HepG2 (cell line): ENCODE data around the gene MACROH2A1. TPM values are rescaled to one million over a fixed set of nuclear protein-coding genes. Genes with fewer than 3 reads are reported as not detected.

Experiments used
- ATAC-seq: fragments of 200-7000 bp; cut with Tn5 transposase; 3 replicates; pipeline ENCODE4 v1.9.1; 2020; ENCODE audit warnings: mild to moderate bottlenecking, moderate library complexity
- BruUV-seq: library from RNA; stranded (reverse); fragments of 400-500 nt; replicated peaks from 2 replicates; lab custom pipeline; 2021; lab: Mats Ljungman, UMichigan
- CTCF ChIA-PET: fragments of 300-600 bp; formaldehyde crosslinking; extraction: SDS; loops from one replicate; lab custom pipeline; 2021; ENCODE audit warnings: low total read pairs, inconsistent platforms, low intra/inter-chr PET ratio; lab: Yijun Ruan, JAX
- POLR2A ChIA-PET: fragments of 350-600 bp; sonication (Branson Sonifier 250); formaldehyde crosslinking; loops from one replicate; lab custom pipeline; 2020; ENCODE audit warnings: antibody characterized with exemption, inconsistent platforms; lab: Yijun Ruan, JAX
- DNase-seq: peaks from one replicate; pipeline ENCODE4 v3.0.0-alpha.2; 2015; ENCODE audit warnings: low spot score
- FAIRE-seq: peaks from 3 replicates; lab custom pipeline; 2011; peaks lifted over from hg19 to GRCh38; lab: Jason Lieb, UNC
- H2AFZ ChIP-seq: one replicate; pipeline ENCODE4 v1.6.1; 2011; ENCODE audit warnings: low read length, inconsistent platforms
- H3K27ac ChIP-seq: fragments of 300-600 bp; 3 replicates; pipeline ENCODE4 v1.8.0; 2011; ENCODE audit warnings: mixed run types, mild to moderate bottlenecking, mixed read lengths, low read length, inconsistent platforms; ENCODE audit not compliant: insufficient read depth; ENCODE audit errors: extremely low read length
- H3K27me3 ChIP-seq, 2 experiments: fragments of 200-600 bp in 1 of 2; 2 replicates in 1 of 2; 3 replicates in 1 of 2; pipeline versions ENCODE4 v1.6.0 to v1.8.0; 2011; ENCODE audit warnings: low read length in 2 of 2, mild to moderate bottlenecking in 2 of 2, moderate library complexity in 2 of 2, inconsistent platforms in 1 of 2; ENCODE audit not compliant: insufficient read depth in 2 of 2, control insufficient read depth in 1 of 2
- H3K36me3 ChIP-seq, 2 experiments: fragments of 200-600 bp in 1 of 2; replicated peaks in 1 of 2; 2 replicates in 1 of 2; 3 replicates in 1 of 2; pipeline versions ENCODE4 v1.5.1 to v1.8.0; 2011; ENCODE audit warnings: low read length in 2 of 2, inconsistent platforms in 1 of 2; ENCODE audit not compliant: insufficient read depth in 2 of 2, control insufficient read depth in 1 of 2
- H3K4me1 ChIP-seq: 2 replicates; pipeline ENCODE4 v1.5.1; 2012; ENCODE audit warnings: low read length, inconsistent platforms; ENCODE audit not compliant: insufficient read depth
- H3K4me2 ChIP-seq: 2 replicates; pipeline ENCODE4 v1.6.0; 2011; ENCODE audit warnings: low read depth, low read length, inconsistent platforms
- H3K4me3 ChIP-seq, 3 experiments: fragments of 200-600 bp in 1 of 3; sonication (generic), shearing (Covaris generic) in 1 of 3; replicated peaks in 1 of 3; 2 replicates each; pipeline ENCODE4 v1.5.1; 2011 to 2016; ENCODE audit warnings: low read length in 3 of 3, inconsistent platforms in 2 of 3, low read depth in 2 of 3, mild to moderate bottlenecking in 2 of 3, control low read depth in 1 of 3, mixed read lengths in 1 of 3; ENCODE audit not compliant: insufficient read depth in 1 of 3
- H3K79me2 ChIP-seq: one replicate; pipeline ENCODE4 v1.6.1; 2011; ENCODE audit warnings: low read length, inconsistent platforms; ENCODE audit not compliant: insufficient read depth
- H3K9ac ChIP-seq: 2 replicates; pipeline ENCODE4 v1.6.0; 2011; ENCODE audit warnings: mild to moderate bottlenecking, low read depth, low read length, inconsistent platforms; ENCODE audit not compliant: insufficient read depth
- H3K9me3 ChIP-seq: 2 replicates; pipeline ENCODE4 v1.5.1; 2012; ENCODE audit warnings: mild to moderate bottlenecking, low read length
- H4K20me1 ChIP-seq: 2 replicates; pipeline ENCODE4 v1.6.0; 2011; ENCODE audit warnings: inconsistent platforms, mild to moderate bottlenecking, low read length, moderate library complexity; ENCODE audit not compliant: insufficient read depth
- HHEX ChIP-seq: IDR thresholded peaks from 2 replicates; pipeline ENCODE4 v1.6.1; 2016; ENCODE audit warnings: control low read depth
- HOXA3 ChIP-seq: sonication (generic); formaldehyde crosslinking; IDR thresholded peaks from 2 replicates; pipeline ENCODE4 v1.5.0; 2020; ENCODE audit warnings: missing genetic modification reagents
- KDM2A ChIP-seq: sonication (generic); formaldehyde crosslinking; IDR thresholded peaks from 2 replicates; pipeline ENCODE4 v1.4.0; 2020; ENCODE audit warnings: low read depth, missing genetic modification reagents, borderline replicate concordance
- NFYC ChIP-seq: IDR thresholded peaks from 2 replicates; pipeline ENCODE4 v1.6.1; 2016; ENCODE audit warnings: missing genetic modification reagents, missing compliant biosample characterization
- SMARCC2 ChIP-seq: fragments of 450-650 bp; IDR thresholded peaks from 2 replicates; pipeline ENCODE4 v1.6.1; 2017; ENCODE audit warnings: antibody characterized with exemption, mild to moderate bottlenecking
- SRSF4 ChIP-seq: fragments of 200-400 bp; formaldehyde crosslinking; IDR thresholded peaks from one replicate; pipeline ENCODE4 v1.6.1; 2018; ENCODE audit warnings: mild to moderate bottlenecking, low read depth, low read length, moderate library complexity; ENCODE audit not compliant: poor library complexity, severe bottlenecking
- ZMAT3 ChIP-seq: sonication (generic); formaldehyde crosslinking; conservative IDR thresholded peaks from 2 replicates; pipeline ENCODE4 v1.7.0; 2021; ENCODE audit warnings: missing genetic modification reagents
- ZNF235 ChIP-seq: sonication (generic); formaldehyde crosslinking; IDR thresholded peaks from 2 replicates; pipeline ENCODE4 v1.8.1; 2023; ENCODE audit warnings: mild to moderate bottlenecking, missing genetic modification reagents, borderline replicate concordance
- ZNF747 ChIP-seq: sonication (generic); formaldehyde crosslinking; IDR thresholded peaks from 2 replicates; pipeline ENCODE4 v1.8.1; 2023; ENCODE audit warnings: missing genetic modification reagents, mild to moderate bottlenecking, borderline replicate concordance
- ZSCAN29 ChIP-seq: sonication (generic); formaldehyde crosslinking; conservative IDR thresholded peaks from 2 replicates; pipeline ENCODE4 v1.4.0; 2020; ENCODE audit warnings: mild to moderate bottlenecking, missing genetic modification reagents
- WGBS: methylation state at CpG from one replicate; pipeline ENCODE4 v1.1.6; 2017; ENCODE audit warnings: low lambda C conversion rate; 5-methylcytosine and 5-hydroxymethylcytosine counted together
- in situ Hi-C: cut with HindIII; loops from 2 replicates; pipeline ENCODE4 v1.10.0; 2017; ENCODE audit warnings: low pct_unique_long_range_greater_than_20kb; ENCODE audit not compliant: extremely low pct_ligation_motif_present
- intact Hi-C: fragments of 100-400 bp; cut with micrococcal nuclease; formaldehyde crosslinking; loops from one replicate; pipeline ENCODE4 v1.10.0; 2022; ENCODE audit not compliant: unreplicated experiment
- polyA plus RNA-seq, 8 experiments: library from polyadenylated mRNA; depleted of rRNA in 3 of 8; stranded (reverse) in 7 of 8; unstranded in 1 of 8; fragments of >200 nt; fragmentation: Illumina TruSeq in 4 of 8; extraction: Trizol in 4 of 8; gene quantifications; 2 replicates each; pipeline versions ENCODE4 v1.2.1 to v1.2.3, GENCODE V29; 2011 to 2016; ENCODE audit warnings: low read depth in 4 of 8, missing spikeins in 1 of 8, mixed read lengths in 1 of 8; ENCODE audit not compliant: insufficient read depth in 1 of 8
- total RNA-seq, 5 experiments: library from RNA; depleted of rRNA; stranded (reverse); fragments of >200 nt; fragmentation: Illumina TruSeq; extraction: Trizol; gene quantifications; 2 replicates each; pipeline ENCODE4 v1.2.3, GENCODE V29; 2016; ENCODE audit warnings: low read depth in 1 of 5
- TF ChIP-seq, protein P1 (sequence below): IDR thresholded peaks from 2 replicates; pipeline ENCODE4 v1.6.1; 2016; ENCODE audit warnings: low read depth
- TF ChIP-seq, protein P2 (sequence below): sonication (generic); formaldehyde crosslinking; IDR thresholded peaks from 2 replicates; pipeline ENCODE4 v1.4.0; 2020; ENCODE audit warnings: mild to moderate bottlenecking, missing genetic modification reagents

The MACROH2A1 gene
- total and polyA plus RNA-seq, 2 of the 13 experiments (the other 11 are each of a cell fraction or from before 2014, with no cell fraction given), result 69.1 to 158 TPM

DNA sequence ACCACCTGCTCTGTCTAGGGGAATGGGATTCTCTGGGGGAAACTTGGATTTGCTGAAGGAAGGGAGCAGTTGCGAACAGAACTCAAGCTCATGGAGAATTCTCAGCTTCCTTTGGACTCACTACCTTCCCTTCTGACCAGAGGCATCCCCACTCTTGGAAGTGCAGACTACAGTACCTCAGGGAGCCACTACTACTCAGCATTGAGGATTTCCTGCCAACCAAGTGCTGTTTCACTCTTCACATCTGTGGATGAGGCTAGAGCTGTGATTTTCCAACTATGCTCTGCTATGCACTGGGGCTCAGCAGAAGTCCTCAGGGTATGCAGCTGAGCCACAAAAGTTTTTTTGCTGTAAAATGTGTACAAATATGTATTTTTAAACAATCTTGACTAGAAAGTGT, 43.9 kb downstream of the MACROH2A1 start:
- H3K79me2 ChIP-seq, result no peaks in the 10 kb centered on the region
- no peak overlapping the region for H2AFZ ChIP-seq
- no peak overlapping the region for H3K4me3 ChIP-seq
- no peak overlapping the region for H3K27ac ChIP-seq
- no peak for DNase-seq
- no TSS peak for BruUV-seq
- ChIA-PET POLR2A (no interaction called here), CTCF (no interaction called here)
- H4K20me1 ChIP-seq, result no peaks in the 10 kb centered on the region
- 90% methylated on average over 1 of the region's 1 CpG for WGBS
- no peak for ATAC-seq
- peaks cover 33 to 69% of the 10 kb centered on the region in 2 experiments for H3K36me3 ChIP-seq
- TF ChIP-seq NFYC (CRISPR knock-in tag), result no peak
- TF ChIP-seq, all 625 proteins: peak for 0
- in situ Hi-C loops, result no loop called here
- FAIRE-seq, result no peak
- no peaks in the 10 kb centered on the region for H3K9me3 ChIP-seq
- intact Hi-C loops, result no loop called here
- no peaks in the 10 kb centered on the region for H3K27me3 ChIP-seq
- H3K9ac ChIP-seq, result no peak overlapping the region
- no peaks in the 10 kb centered on the region for H3K4me1 ChIP-seq
- no peak overlapping the region for H3K4me2 ChIP-seq

- FAIRE-seq (no peak), ATAC-seq (no peak)
- no peak overlapping the region for H2AFZ ChIP-seq
- no TSS peak for BruUV-seq
- in situ Hi-C loops, result no loop called here
- H4K20me1 ChIP-seq, result no peaks in the 10 kb centered on the region
- 100% methylated on average over 4 of the region's 4 CpGs for WGBS
- no peaks in the 10 kb centered on the region for H3K9me3 ChIP-seq
- no peak overlapping the region for H3K9ac ChIP-seq
- POLR2A ChIA-PET, result no interaction called here
- H3K27ac ChIP-seq, result no peak overlapping the region
- H3K4me1 ChIP-seq, result no peaks in the 10 kb centered on the region
- no peaks in the 10 kb centered on the region for H3K27me3 ChIP-seq
- no peak overlapping the region for H3K4me2 ChIP-seq
- TF ChIP-seq KDM2A (CRISPR knock-in tag) (no peak), HOXA3 (CRISPR knock-in tag) (no peak), HHEX (CRISPR knock-in tag) (no peak), SRSF4 (no peak), ZNF747 (CRISPR knock-in tag) (no peak), ZNF235 (no peak), ZMAT3 (CRISPR knock-in tag) (no peak), ZSCAN29 (no peak), SMARCC2 (no peak)
- TF ChIP-seq, protein P1, sequence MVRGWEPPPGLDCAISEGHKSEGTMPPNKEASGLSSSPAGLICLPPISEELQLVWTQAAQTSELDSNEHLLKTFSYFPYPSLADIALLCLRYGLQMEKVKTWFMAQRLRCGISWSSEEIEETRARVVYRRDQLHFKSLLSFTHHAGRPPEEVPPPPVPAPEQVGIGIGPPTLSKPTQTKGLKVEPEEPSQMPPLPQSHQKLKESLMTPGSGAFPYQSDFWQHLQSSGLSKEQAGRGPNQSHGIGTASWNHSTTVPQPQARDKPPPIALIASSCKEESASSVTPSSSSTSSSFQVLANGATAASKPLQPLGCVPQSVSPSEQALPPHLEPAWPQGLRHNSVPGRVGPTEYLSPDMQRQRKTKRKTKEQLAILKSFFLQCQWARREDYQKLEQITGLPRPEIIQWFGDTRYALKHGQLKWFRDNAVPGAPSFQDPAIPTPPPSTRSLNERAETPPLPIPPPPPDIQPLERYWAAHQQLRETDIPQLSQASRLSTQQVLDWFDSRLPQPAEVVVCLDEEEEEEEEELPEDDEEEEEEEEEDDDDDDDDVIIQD (CRISPR knock-in tag), result no peak
- TF ChIP-seq, protein P2, sequence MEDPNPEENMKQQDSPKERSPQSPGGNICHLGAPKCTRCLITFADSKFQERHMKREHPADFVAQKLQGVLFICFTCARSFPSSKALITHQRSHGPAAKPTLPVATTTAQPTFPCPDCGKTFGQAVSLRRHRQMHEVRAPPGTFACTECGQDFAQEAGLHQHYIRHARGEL (CRISPR knock-in tag), result no peak
- TF ChIP-seq, all 625 proteins: peak for 0
- DNase-seq, result no peak
- Histone ChIP-seq H3K79me2 (no peaks in the 10 kb centered on the region), H3K36me3 (peaks cover 34 to 66% of the 10 kb centered on the region in 2 experiments; a peak in 4 of 5 replicates), H3K4me3 (no peak overlapping the region)
- intact Hi-C loops, result no loop called here
- CTCF ChIA-PET, result no interaction called here
Measured at GRCh38 chr5:135353952-135354721, 44.9 kb downstream of the MACROH2A1 start.
